Hepatocyte (in vitro differentiated cells): ENCODE data around the gene TMEM141.
A peak's percentile ranks its signal among the peaks of the same experiment; 100 is the strongest.

Experiments
- EZH2 ChIP-seq: fragments of 200-600 bp; sonication (generic); IDR thresholded peaks from 2 replicates; pipeline ENCODE4 v1.6.1; 2016; ENCODE audit warnings: antibody characterized with exemption, mild to moderate bottlenecking, borderline replicate concordance
- EZH2phosphoT487 ChIP-seq: fragments of 200-600 bp; sonication (generic); IDR thresholded peaks from one replicate; pipeline ENCODE4 v1.6.1; 2018; ENCODE audit warnings: antibody characterized with exemption, mild to moderate bottlenecking, low read depth, moderate library complexity; ENCODE audit not compliant: unreplicated experiment, severe bottlenecking
- TF ChIP-seq, protein P1 (sequence below): fragments of 200-600 bp; sonication (generic); IDR thresholded peaks from 2 replicates; pipeline ENCODE4 v1.5.1; 2016; ENCODE audit warnings: antibody characterized with exemption, mild to moderate bottlenecking; ENCODE audit not compliant: poor library complexity

DNA sequence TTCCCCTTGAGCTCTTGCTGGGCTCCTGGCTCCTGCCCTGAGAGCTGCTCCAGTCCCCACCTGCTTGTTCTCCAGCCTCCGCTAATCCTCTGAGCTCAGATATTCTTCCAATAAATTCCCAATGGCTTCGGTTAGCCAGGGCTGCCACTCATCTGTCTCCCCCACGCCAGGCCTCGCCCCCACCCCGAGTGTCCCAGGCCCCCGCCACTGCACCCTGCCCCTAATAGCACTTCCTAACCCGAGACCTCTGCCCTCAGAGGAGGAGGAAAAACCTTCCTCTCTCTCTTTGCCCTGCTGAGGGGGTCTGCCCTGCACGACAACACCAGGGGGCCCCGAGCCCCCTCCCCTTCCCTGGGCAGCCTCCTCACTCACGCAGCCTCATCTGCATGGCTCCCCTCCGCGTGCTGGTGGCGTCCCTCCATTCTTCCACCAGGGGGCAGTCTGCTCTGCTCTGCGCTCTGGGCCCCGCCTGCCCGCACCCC lies 21.4 kb upstream of the TMEM141 start:
- TF ChIP-seq, protein P1, sequence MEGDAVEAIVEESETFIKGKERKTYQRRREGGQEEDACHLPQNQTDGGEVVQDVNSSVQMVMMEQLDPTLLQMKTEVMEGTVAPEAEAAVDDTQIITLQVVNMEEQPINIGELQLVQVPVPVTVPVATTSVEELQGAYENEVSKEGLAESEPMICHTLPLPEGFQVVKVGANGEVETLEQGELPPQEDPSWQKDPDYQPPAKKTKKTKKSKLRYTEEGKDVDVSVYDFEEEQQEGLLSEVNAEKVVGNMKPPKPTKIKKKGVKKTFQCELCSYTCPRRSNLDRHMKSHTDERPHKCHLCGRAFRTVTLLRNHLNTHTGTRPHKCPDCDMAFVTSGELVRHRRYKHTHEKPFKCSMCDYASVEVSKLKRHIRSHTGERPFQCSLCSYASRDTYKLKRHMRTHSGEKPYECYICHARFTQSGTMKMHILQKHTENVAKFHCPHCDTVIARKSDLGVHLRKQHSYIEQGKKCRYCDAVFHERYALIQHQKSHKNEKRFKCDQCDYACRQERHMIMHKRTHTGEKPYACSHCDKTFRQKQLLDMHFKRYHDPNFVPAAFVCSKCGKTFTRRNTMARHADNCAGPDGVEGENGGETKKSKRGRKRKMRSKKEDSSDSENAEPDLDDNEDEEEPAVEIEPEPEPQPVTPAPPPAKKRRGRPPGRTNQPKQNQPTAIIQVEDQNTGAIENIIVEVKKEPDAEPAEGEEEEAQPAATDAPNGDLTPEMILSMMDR, result peak; percentile 44
- no peak for TF ChIP-seq EZH2
- TF ChIP-seq EZH2phosphoT487, result no peak
